DOHH2 (cell line): ENCODE data around the gene AMHR2.
A peak's percentile ranks its signal among the peaks of the same experiment; 100 is the strongest.

Experiments
- CTCF ChIP-seq: fragments of 200-600 bp; sonication (generic); IDR thresholded peaks from one replicate; pipeline ENCODE4 v1.5.1; 2014; ENCODE audit warnings: antibody characterized with exemption, mild to moderate bottlenecking, low read depth, low read length; ENCODE audit not compliant: poor library complexity, severe bottlenecking
- EZH2phosphoT487 ChIP-seq: fragments of 200-600 bp; sonication (generic); IDR thresholded peaks from 2 replicates; pipeline ENCODE4 v1.6.1; 2017; ENCODE audit warnings: borderline replicate concordance, mild to moderate bottlenecking, antibody characterized with exemption, low read length, moderate library complexity, mixed read lengths

- TF ChIP-seq CTCF: peak; percentile 85
- TF ChIP-seq EZH2phosphoT487: no peak
These were observed 28.8 kb downstream of the AMHR2 start for GRCh38 chr12:53452159-53453077.
